ENCODE measurements around the gene WAC.

WAC gene

GRCh38 chr10:28666751-28667467 lies 134.0 kb downstream of the WAC start:
- no peak for DNase-seq (ENCODE audit: low read depth in 2 of 2)

GRCh38 chr10:28668363-28669226 lies 135.7 kb downstream of the WAC start:
- DNase-seq (ENCODE audit: low read depth in 2 of 2): no peak

GRCh38 chr10:28669227-28670173 lies 136.6 kb downstream of the WAC start:
- DNase-seq (ENCODE audit: low read depth in 2 of 2): no peak
